ENCODE data around the gene TEX264.
"Not testable (repeated sequence)": the region's sequence is repeated elsewhere in the genome, so short reads cannot be mapped to it uniquely, and the experiment has no call there.

Gene TEX264, protein sequence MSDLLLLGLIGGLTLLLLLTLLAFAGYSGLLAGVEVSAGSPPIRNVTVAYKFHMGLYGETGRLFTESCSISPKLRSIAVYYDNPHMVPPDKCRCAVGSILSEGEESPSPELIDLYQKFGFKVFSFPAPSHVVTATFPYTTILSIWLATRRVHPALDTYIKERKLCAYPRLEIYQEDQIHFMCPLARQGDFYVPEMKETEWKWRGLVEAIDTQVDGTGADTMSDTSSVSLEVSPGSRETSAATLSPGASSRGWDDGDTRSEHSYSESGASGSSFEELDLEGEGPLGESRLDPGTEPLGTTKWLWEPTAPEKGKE

DNA sequence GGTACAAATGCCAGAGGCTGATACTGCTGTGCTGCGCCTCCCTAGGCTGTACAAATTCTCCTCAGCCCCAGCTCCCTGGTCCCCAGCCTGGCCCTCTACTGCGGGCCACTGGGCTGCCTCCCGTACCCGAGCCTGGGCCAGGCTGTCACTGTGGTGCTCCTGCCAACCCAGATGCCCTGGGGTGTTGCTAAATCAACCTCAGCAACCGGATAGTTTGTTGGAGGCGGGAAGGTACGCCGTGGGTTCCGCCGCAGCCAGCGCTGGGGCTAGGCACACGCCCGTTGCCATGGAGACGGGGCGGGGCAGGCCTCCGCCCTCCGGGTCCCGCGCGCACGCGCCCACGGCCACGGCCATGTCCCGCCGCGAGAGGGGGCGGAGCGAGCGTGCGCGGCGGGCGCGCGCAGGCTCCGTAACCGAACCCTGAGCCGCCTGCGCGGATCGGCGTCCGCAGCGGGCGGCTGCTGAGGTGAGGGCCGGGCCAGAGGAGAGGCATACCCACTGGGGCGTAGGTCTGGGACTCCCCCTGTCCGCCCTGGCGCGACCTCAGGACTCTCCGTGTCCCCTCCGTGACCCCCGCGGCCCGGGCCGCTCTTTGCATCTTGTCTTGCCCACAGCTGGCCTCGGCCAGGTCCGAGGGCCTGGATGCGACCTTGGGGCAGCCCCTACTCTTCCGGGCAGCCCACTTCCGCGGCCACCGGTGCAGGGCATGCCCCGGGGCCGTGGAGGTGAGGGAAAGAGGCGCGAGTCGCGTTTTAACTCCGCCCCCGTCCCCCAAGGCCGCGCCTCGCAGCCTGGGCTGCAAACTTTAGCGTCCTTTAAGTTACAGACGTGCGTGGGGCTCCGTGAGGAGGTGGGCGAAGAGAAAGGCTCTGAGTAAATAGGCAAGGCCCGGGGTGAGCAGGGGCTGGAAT lies at the start of gene TEX264:
Gene TEX264, plus strand, starts transcription at position 430 of the 911 bp plus-strand sequence. CDS start 3,053 bp downstream, outside the sequence.
- DNase-seq (ENCODE audit: low read depth in 3 of 3, low spot score in 1 of 3): peak; percentile 87 to 90 (median 90)

DNA sequence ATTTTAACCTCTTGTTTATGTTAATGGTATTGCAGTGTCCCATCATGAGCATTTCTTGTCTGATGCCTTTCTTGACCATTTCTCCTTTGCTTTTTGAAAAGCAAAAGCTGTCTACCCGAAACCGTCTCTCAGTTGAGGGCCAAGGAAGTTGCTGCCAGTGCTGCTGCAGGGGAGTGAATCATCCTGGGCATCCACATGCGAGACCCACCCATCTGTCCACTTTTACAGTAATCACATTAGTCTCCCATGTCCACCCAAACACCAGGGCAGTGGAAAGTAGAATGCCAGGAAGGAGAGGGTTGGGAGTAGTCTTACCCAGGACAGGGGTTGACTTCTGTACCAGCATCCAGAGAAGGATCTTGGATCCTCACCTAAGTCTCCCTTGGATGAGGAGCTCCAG lies 48.6 kb upstream of the TEX264 start:
- no peak for DNase-seq (ENCODE audit: low read depth in 3 of 3, low spot score in 1 of 3)

GRCh38 chr3:51622868-51623267 lies 48.2 kb upstream of the TEX264 start:
- no peak for DNase-seq (ENCODE audit: low read depth in 3 of 3, low spot score in 1 of 3)

- DNase-seq (ENCODE audit: low read depth in 3 of 3, low spot score in 1 of 3): no peak
Observed at GRCh38 chr3:51630513-51630912, 40.5 kb upstream of the TEX264 start.

GRCh38 chr3:51637144-51637940 lies 33.7 kb upstream of the TEX264 start:
- DNase-seq (ENCODE audit: low read depth in 3 of 3, low spot score in 1 of 3): no peak

GRCh38 chr3:51637941-51638471 lies 33.0 kb upstream of the TEX264 start:
- DNase-seq (ENCODE audit: low read depth in 3 of 3, low spot score in 1 of 3): no peak

GRCh38 chr3:51642462-51642861 lies 28.6 kb upstream of the TEX264 start:
- DNase-seq (ENCODE audit: low read depth in 3 of 3, low spot score in 1 of 3): no peak

GRCh38 chr3:51646091-51646490 lies 25.0 kb upstream of the TEX264 start:
- no peak for DNase-seq (ENCODE audit: low read depth in 3 of 3, low spot score in 1 of 3)

GRCh38 chr3:51652103-51652502 lies 18.9 kb upstream of the TEX264 start:
- not testable (repeated sequence) for DNase-seq (ENCODE audit: low read depth in 3 of 3, low spot score in 1 of 3)

DNA sequence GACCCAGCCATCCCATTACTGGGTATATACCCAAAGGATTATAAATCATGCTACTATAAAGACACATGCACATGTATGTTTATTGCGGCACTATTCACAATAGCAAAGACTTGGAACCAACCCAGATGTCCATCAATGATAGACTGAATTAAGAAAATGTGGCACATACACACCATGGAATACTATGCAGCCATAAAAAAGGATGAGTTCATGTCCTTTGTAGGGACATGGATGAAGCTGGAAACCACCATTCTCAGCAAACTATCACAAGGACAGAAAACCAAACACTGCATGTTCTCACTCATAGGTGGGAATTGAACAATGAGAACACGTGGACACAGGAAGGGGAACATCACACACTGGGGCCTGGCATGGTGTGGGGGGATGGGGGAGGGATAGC lies 17.6 kb upstream of the TEX264 start:
- not testable (repeated sequence) for DNase-seq (ENCODE audit: low read depth in 3 of 3, low spot score in 1 of 3)

GRCh38 chr3:51657234-51657633 lies 13.8 kb upstream of the TEX264 start:
- DNase-seq (ENCODE audit: low read depth in 3 of 3, low spot score in 1 of 3): no peak

DNA sequence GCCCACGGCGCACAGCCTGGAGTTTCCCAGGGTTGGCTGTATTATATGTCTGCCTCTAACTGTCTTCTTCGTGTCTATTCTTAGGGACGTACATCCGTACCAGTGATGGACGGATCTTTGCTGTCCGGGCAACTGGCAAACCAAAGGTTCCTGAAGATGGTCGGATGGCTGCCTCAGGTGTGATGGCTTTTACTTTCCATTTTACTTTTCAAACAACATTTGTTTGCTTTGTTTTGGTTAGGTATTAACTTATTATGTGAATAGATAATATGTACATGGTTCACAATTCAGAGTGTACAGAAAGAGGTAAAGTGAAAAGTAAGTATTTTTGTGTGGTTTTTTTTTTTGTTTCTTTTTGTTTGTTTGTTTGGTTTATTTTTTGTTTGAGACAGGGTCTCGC lies 11.1 kb upstream of the TEX264 start:
- no peak for DNase-seq (ENCODE audit: low read depth in 3 of 3, low spot score in 1 of 3)

DNA sequence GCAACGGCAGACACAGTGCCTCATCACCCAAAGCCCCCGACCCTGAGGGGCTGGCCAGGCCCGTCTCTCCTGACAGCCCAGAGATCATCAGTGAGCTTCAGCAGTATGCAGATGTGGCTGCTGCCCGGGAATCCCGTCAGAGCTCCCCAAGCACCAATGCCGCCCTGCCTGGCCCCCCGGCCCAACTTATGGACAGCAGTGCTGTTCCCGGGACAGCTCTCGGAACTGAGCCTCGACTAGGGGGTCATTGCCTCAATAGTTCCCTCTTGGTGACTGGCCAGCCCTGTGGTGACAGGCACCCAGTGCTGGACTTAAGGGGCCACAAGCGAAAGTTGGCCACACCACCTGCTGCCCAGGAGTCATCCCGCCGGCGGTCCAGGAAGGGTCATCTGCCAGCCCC lies 8.6 kb upstream of the TEX264 start:
- no peak for DNase-seq (ENCODE audit: low read depth in 3 of 3, low spot score in 1 of 3)

DNA sequence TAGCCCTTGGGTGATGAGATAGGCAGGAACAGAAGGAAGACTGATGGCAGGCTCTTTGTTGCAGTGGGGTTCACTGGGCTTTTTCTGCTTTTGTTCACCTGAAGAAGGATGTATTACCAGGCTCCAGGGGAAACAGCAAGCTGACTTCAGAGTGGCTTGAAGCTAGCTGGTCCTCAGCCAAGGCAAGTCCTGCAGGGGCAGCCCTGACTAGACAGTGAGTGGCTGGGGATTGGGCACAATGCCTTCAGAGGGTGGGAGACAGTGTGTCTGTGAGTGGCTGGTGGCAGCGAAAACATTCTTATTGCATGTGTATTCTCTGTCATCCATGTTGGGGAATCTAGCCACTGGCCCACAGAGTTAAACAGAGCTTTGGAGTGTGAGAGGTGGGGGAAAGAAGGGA lies 2.3 kb upstream of the TEX264 start:
- no peak for DNase-seq (ENCODE audit: low read depth in 3 of 3, low spot score in 1 of 3)

GRCh38 chr3:51669241-51670052 lies 1.6 kb upstream of the TEX264 start:
- peak; percentile 42 to 75 (median 48) for DNase-seq (ENCODE audit: low read depth in 3 of 3, low spot score in 1 of 3)

DNA sequence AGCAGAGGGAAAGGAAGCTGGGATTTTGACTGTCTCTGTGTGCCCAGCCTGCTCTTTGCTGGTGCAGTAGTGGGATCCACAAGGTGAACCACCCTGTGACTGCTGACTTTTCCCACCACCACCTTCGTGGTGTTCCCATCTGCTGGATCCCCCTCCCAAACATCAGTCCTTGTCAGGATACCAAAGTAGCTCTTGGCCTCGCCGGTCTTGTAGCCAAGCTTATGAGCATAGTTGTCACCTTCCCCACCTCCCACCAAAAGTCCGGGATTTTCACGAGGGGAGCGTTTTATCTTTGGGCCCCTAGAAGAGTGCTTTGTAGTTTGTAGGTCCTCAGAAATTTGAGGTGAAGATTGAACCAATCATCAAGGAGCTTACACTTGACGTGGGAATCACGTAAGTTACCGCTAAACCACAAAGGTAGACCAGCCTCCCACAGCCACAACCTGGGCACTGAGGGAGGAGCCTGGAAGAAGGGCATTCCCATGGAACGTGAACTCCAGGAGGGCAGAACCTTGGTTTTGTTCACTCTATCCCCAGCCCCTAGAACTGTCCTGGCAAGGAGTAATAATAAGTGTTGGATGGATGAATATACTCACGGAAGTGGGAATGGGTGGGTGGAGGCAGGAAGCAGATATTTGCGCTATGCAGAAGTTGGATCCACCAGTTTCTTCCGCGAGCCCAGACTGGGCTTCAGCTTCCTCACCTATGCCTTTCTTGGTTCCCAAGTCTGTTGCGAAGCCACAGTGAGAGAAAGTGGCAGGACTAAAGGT lies 814 bp upstream of the TEX264 start:
- no peak for DNase-seq (ENCODE audit: low read depth in 3 of 3, low spot score in 1 of 3)

DNA sequence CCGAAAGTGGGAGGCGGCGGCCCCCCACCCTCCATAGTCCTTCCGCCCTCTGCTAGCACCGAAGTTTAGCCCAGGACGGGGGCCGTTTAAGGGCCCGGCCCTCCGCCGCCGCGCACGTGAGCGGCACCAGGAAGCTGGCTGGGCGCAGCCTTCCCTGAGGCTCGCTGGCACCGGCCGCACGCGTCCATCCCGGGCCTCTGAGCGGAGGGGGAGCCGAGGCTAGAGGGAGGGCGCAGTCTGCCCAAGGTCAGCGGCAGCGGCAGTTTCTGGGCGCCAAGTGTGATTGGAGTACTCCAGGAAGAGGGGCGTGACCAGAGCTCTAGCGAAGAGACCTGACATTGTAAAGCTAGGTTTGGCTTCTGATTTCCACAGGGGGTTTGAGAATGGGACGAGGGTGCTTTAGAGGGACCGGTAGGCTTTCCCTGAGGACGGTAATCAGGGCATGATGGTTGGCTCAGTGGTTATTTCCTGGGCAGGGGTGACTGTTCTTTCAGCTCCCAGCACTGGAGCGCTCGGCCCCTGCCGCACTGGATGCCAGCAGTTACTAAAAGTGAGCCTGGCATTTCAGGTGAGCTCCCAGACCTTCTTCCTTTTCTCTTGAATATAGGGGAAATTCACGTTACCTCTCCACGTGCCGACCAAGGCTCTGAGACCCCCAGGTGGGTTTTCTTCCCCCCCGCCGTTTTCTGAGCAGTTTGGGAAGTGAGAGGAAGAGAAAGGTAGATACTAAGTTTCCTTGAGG lies 853 bp downstream of the TEX264 start:
- no peak for DNase-seq (ENCODE audit: low read depth in 3 of 3, low spot score in 1 of 3)

DNA sequence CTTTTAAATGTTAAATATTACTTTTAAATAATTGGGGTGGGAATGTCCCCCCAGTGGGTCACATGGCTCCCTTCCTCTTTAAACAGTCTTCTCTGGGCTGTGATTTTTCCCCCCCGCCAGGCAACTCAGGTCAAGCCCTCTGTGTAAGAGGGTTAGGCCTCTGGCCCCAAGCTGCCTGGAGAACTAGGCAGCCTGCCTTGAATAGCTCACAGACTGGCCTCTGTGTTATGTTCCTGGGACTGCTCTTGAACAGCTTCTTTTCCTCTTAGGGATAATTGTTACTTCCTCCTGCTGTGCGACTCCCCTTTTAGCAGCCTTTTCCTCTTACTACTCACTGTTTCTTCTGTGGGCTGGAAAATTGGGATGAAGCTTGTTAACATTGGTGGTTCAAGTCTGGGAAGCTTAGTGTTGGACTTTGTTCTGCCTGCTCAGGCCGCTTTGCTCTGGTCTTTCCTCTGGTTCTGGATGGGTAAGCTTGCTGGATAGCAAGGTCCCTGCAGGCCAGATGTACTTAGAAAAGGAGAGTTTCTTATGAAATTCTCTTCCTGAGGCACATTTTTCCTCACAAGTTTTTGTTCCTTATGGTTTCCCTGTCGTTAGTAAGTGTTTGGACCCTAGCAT lies 2.2 kb downstream of the TEX264 start:
- no peak for DNase-seq (ENCODE audit: low read depth in 3 of 3, low spot score in 1 of 3)
